PC-3 (cell line): ENCODE measurements around the gene CXorf65. TPM values are rescaled to one million over a fixed set of nuclear protein-coding genes. Genes with fewer than 3 reads are reported as not detected.

Experiments used
- ATAC-seq: fragments of 200-7000 bp; cut with Tn5 transposase; 2 replicates; pipeline ENCODE4 v1.9.1; 2020; ENCODE audit warnings: mild to moderate bottlenecking, moderate library complexity
- Bru-seq: library from RNA; stranded (reverse); fragments of 400-500 nt; gene quantifications from one replicate; lab custom pipeline; 2021; lab: Mats Ljungman, UMichigan
- BruChase-seq, 2 experiments: library from RNA; stranded (reverse); fragments of 400-500 nt; gene quantifications; one replicate each; lab custom pipeline; 2021; lab: Mats Ljungman, UMichigan
- BruUV-seq: library from RNA; stranded (reverse); fragments of 400-500 nt; replicated peaks from 2 replicates; lab custom pipeline; 2021; lab: Mats Ljungman, UMichigan
- CTCF ChIA-PET: fragments of 300-600 bp; sonication (Branson Sonifier 250); formaldehyde crosslinking; loops from one replicate; lab custom pipeline; 2022; ENCODE audit warnings: antibody characterized with exemption; lab: Charles Lee
- POLR2A ChIA-PET: fragments of 300-600 bp; sonication (Branson Sonifier 250); formaldehyde crosslinking; loops from one replicate; lab custom pipeline; 2022; ENCODE audit warnings: antibody characterized with exemption; ENCODE audit not compliant: unreplicated experiment; lab: Charles Lee
- DNase-seq: peaks from one replicate; pipeline ENCODE4 v3.0.0-alpha.2; 2015
- H2AFZ ChIP-seq: fragments of 300-600 bp; sonication (generic); 2 replicates; pipeline ENCODE4 v1.6.0; 2016; ENCODE audit warnings: antibody characterized with exemption, low read length
- H3F3A ChIP-seq: fragments of 300-600 bp; sonication (generic); one replicate; pipeline ENCODE4 v1.6.0; 2017; ENCODE audit warnings: antibody characterized with exemption, low read length, control low read depth, mild to moderate bottlenecking; ENCODE audit not compliant: unreplicated experiment
- H3K27ac ChIP-seq: fragments of 300-600 bp; sonication (generic); 2 replicates; pipeline ENCODE4 v1.5.1; 2016; ENCODE audit warnings: mild to moderate bottlenecking, low read length
- H3K27me3 ChIP-seq: fragments of 300-600 bp; sonication (generic); 2 replicates; pipeline ENCODE4 v1.6.1; 2016; ENCODE audit warnings: low read length, mixed read lengths
- H3K36me3 ChIP-seq: fragments of 300-600 bp; sonication (generic); 2 replicates; pipeline ENCODE4 v1.6.1; 2016; ENCODE audit warnings: low read depth, mixed run types, low read length, mixed read lengths
- H3K4me1 ChIP-seq: fragments of 300-600 bp; sonication (generic); 2 replicates; pipeline ENCODE4 v1.5.1; 2016; ENCODE audit warnings: low read length; ENCODE audit not compliant: insufficient read depth
- H3K4me2 ChIP-seq: fragments of 300-600 bp; sonication (generic); 2 replicates; pipeline ENCODE4 v1.6.0; 2016; ENCODE audit warnings: low read length
- H3K4me3 ChIP-seq: fragments of 300-600 bp; sonication (generic); 2 replicates; pipeline ENCODE4 v1.5.1; 2016; ENCODE audit warnings: mild to moderate bottlenecking, low read length, mixed read lengths
- H3K79me2 ChIP-seq: fragments of 300-600 bp; sonication (generic); 2 replicates; pipeline ENCODE4 v1.6.1; 2017; ENCODE audit warnings: low read length, mixed read lengths
- H3K9ac ChIP-seq: fragments of 300-600 bp; sonication (generic); 2 replicates; pipeline ENCODE4 v1.6.0; 2016; ENCODE audit warnings: mild to moderate bottlenecking, low read length
- H3K9me2 ChIP-seq: fragments of 300-600 bp; sonication (generic); replicated peaks from 2 replicates; pipeline ENCODE4 v1.6.1; 2016; ENCODE audit warnings: mixed run types, low read length, mixed read lengths
- H3K9me3 ChIP-seq: fragments of 300-600 bp; sonication (generic); 2 replicates; pipeline ENCODE4 v1.6.1; 2016; ENCODE audit warnings: low read length, mixed read lengths
- H4K20me1 ChIP-seq: fragments of 300-600 bp; sonication (generic); 2 replicates; pipeline ENCODE4 v1.6.1; 2016; ENCODE audit warnings: low read length, mixed read lengths
- CTCF ChIP-seq: fragments of 300-600 bp; sonication (generic); conservative IDR thresholded peaks from 2 replicates; pipeline ENCODE4 v1.5.1; 2017; ENCODE audit warnings: antibody characterized with exemption, low read depth, mild to moderate bottlenecking, low read length
- EZH2 ChIP-seq: fragments of 300-600 bp; sonication (generic); IDR thresholded peaks from one replicate; pipeline ENCODE4 v1.6.1; 2017; ENCODE audit warnings: antibody characterized with exemption, mild to moderate bottlenecking, low read length; ENCODE audit not compliant: unreplicated experiment
- EZH2phosphoT487 ChIP-seq: fragments of 300-600 bp; sonication (generic); IDR thresholded peaks from 2 replicates; pipeline ENCODE4 v1.6.1; 2018; ENCODE audit warnings: mild to moderate bottlenecking, antibody characterized with exemption, low read length, borderline replicate concordance
- intact Hi-C: fragments of 100-400 bp; cut with micrococcal nuclease; formaldehyde crosslinking; loops from 2 replicates; pipeline ENCODE4 v1.9.0; 2023
- long read RNA-seq: library from polyadenylated mRNA; unstranded; transcript quantifications from one replicate; pipeline ENCODE4 v2.0.0, GENCODE V29; 2021; ENCODE audit not compliant: unreplicated experiment
- total RNA-seq: library from RNA; depleted of rRNA; stranded (reverse); fragments of >200 nt; gene quantifications from 2 replicates; pipeline ENCODE4 v1.2.3, GENCODE V29; 2014; rRNA removed

Gene CXorf65
- not detected in 2 replicates for total RNA-seq
- not detected for Bru-seq, nascent RNA
- BruChase-seq, experiment 1, labeled RNA remaining after a 6-hour chase, result not detected
- not detected for BruChase-seq, experiment 2, labeled RNA remaining after a 2-hour chase
- long read RNA-seq, result 0 reads

GRCh38 chrX:71106427-71106826 lies at the start of gene CXorf65:
Gene CXorf65 (minus strand): TSS chrX:71106740. CDS start chrX:71106556, 184 bp downstream.
- no peak within 1 kb of the TSS for H3K27ac ChIP-seq
- POLR2A ChIA-PET, result no interaction called here
- no peaks in the 10 kb centered on the region for H3K4me1 ChIP-seq
- intact Hi-C loops, result no loop called here
- no peak within 1 kb of the TSS for H3K4me3 ChIP-seq
- TF ChIP-seq CTCF, result no peak
- TF ChIP-seq EZH2, result no peak
- TF ChIP-seq EZH2phosphoT487, result no peak
- H3F3A ChIP-seq, result no peaks in the 10 kb centered on the region
- H3K27me3 ChIP-seq, result no peaks in the 10 kb centered on the region
- CTCF ChIA-PET, result no interaction called here
- H2AFZ ChIP-seq, result no peak within 1 kb of the TSS
- DNase-seq (no peak), ATAC-seq (no peak)
- H3K9ac ChIP-seq, result no peak within 1 kb of the TSS
- H3K4me2 ChIP-seq, result no peak within 1 kb of the TSS
- no peaks in the 10 kb centered on the region for H3K9me2 ChIP-seq
- no peaks in the 10 kb centered on the region for H3K36me3 ChIP-seq
- H4K20me1 ChIP-seq, result no peaks in the 10 kb centered on the region
- no peaks in the 10 kb centered on the region for H3K9me3 ChIP-seq
- no peaks in the 10 kb centered on the region for H3K79me2 ChIP-seq
- BruUV-seq, result no TSS peak

- ChIA-PET POLR2A (no interaction called here), CTCF (no interaction called here)
- Histone ChIP-seq H3K79me2 (no peaks in the 10 kb centered on the region), H3K4me3 (no peak overlapping the region), H2AFZ (no peak overlapping the region), H3K36me3 (no peaks in the 10 kb centered on the region), H3K9me3 (no peaks in the 10 kb centered on the region), H3K9me2 (no peaks in the 10 kb centered on the region), H3K4me1 (no peaks in the 10 kb centered on the region), H3F3A (no peaks in the 10 kb centered on the region), H4K20me1 (no peaks in the 10 kb centered on the region), H3K4me2 (no peak overlapping the region), H3K27ac (no peak overlapping the region), H3K9ac (no peak overlapping the region), H3K27me3 (no peaks in the 10 kb centered on the region)
- DNase-seq, result no peak
- ATAC-seq, result no peak
- no peak for TF ChIP-seq EZH2phosphoT487
- TF ChIP-seq EZH2, result no peak
- no peak for TF ChIP-seq CTCF
- no TSS peak for BruUV-seq
- intact Hi-C loops, result no loop called here
Observed at GRCh38 chrX:71154641-71155040, 48.1 kb upstream of the CXorf65 start.

- no peaks in the 10 kb centered on the region for H3K9me2 ChIP-seq
- no peaks in the 10 kb centered on the region for H3K79me2 ChIP-seq
- ATAC-seq (no peak), DNase-seq (no peak)
- H3K36me3 ChIP-seq, result no peaks in the 10 kb centered on the region
- no peaks in the 10 kb centered on the region for H3K9me3 ChIP-seq
- CTCF ChIA-PET, result no interaction called here
- intact Hi-C loops, result no loop called here
- no peak overlapping the region for H2AFZ ChIP-seq
- TF ChIP-seq EZH2 (no peak), EZH2phosphoT487 (no peak), CTCF (no peak)
- no peaks in the 10 kb centered on the region for H4K20me1 ChIP-seq
- no peak overlapping the region for H3K4me3 ChIP-seq
- H3F3A ChIP-seq, result no peaks in the 10 kb centered on the region
- BruUV-seq, result no TSS peak
- POLR2A ChIA-PET, result no interaction called here
- H3K9ac ChIP-seq, result no peak overlapping the region
- no peak overlapping the region for H3K4me2 ChIP-seq
- no peak overlapping the region for H3K27ac ChIP-seq
- no peaks in the 10 kb centered on the region for H3K27me3 ChIP-seq
- H3K4me1 ChIP-seq, result no peaks in the 10 kb centered on the region
Observed at GRCh38 chrX:71154196-71154595, 47.7 kb upstream of the CXorf65 start.
